K562 (cell line): ENCODE data around the gene ANKRD13D. TPM values are rescaled to one million over a fixed set of nuclear protein-coding genes. Genes with fewer than 3 reads are reported as not detected.

Experiments
- BCOR ChIP-seq: fragments of 450-650 bp; IDR thresholded peaks from 2 replicates; pipeline ENCODE4 v1.6.1; 2016
- CCNT2 ChIP-seq: IDR thresholded peaks from 2 replicates; pipeline ENCODE4 v1.6.1; 2011; ENCODE audit warnings: borderline replicate concordance, low read depth, mild to moderate bottlenecking, moderate library complexity, mixed read lengths, low read length; ENCODE audit not compliant: insufficient read length; ENCODE audit errors: extremely low read depth
- CHD4 ChIP-seq: fragments of 200-600 bp; sonication (generic); IDR thresholded peaks from 3 replicates; pipeline ENCODE4 v1.6.1; 2012; ENCODE audit warnings: low read depth, mild to moderate bottlenecking, mixed read lengths, low read length, inconsistent platforms; ENCODE audit not compliant: insufficient read depth, insufficient replicate concordance, poor library complexity, severe bottlenecking
- CREBBP ChIP-seq: IDR thresholded peaks from one replicate; pipeline ENCODE4 v1.6.1; 2012; ENCODE audit warnings: low read depth, mild to moderate bottlenecking, control low read depth, inconsistent platforms, low read length
- DDX20 ChIP-seq: fragments of 450-650 bp; IDR thresholded peaks from 2 replicates; pipeline ENCODE4 v1.6.1; 2016; ENCODE audit warnings: missing genetic modification characterization, low read depth, mild to moderate bottlenecking, missing compliant biosample characterization, moderate library complexity
- ELK1 ChIP-seq: sonication (generic); formaldehyde crosslinking; IDR thresholded peaks from 2 replicates; pipeline ENCODE4 v1.8.1; 2022; ENCODE audit warnings: missing genetic modification reagents
- ETV6 ChIP-seq, 3 experiments: fragments of 150-350 bp in 1 of 3; sonication (generic) in 1 of 3; formaldehyde crosslinking in 1 of 3; IDR thresholded peaks; 2 replicates each; pipeline versions ENCODE4 v1.6.1 to v1.8.0; 2014 to 2022; ENCODE audit warnings: borderline replicate concordance in 2 of 3, low read depth in 2 of 3, antibody characterized with exemption in 1 of 3, low read length in 1 of 3, mild to moderate bottlenecking in 1 of 3, missing genetic modification reagents in 1 of 3
- FOXJ2 ChIP-seq: fragments of 200-800 bp; sonication (Bioruptor generic); IDR thresholded peaks from 2 replicates; pipeline ENCODE4 v1.6.1; 2016; ENCODE audit warnings: missing genetic modification characterization, missing compliant biosample characterization
- FOXM1 ChIP-seq, 2 experiments: fragments of 450-650 bp in 1 of 2; sonication (generic) in 1 of 2; formaldehyde crosslinking in 1 of 2; IDR thresholded peaks; 2 replicates each; pipeline versions ENCODE4 v1.6.1 to v1.9.0; 2017 to 2022; ENCODE audit warnings: low read depth in 2 of 2, mild to moderate bottlenecking in 2 of 2, missing genetic modification reagents in 1 of 2, moderate library complexity in 1 of 2
- HMGN3 ChIP-seq: IDR thresholded peaks from 2 replicates; pipeline ENCODE4 v1.6.1; 2011; ENCODE audit warnings: borderline replicate concordance, low read depth, mild to moderate bottlenecking, mixed read lengths, low read length; ENCODE audit not compliant: insufficient read length; ENCODE audit errors: extremely low read depth
- IRF1 ChIP-seq: sonication (generic); formaldehyde crosslinking; IDR thresholded peaks from 2 replicates; pipeline ENCODE4 v1.8.0; 2022; ENCODE audit warnings: missing genetic modification reagents, mild to moderate bottlenecking, borderline replicate concordance
- JUND ChIP-seq, 2 experiments: IDR thresholded peaks; 2 replicates in 1 of 2; 3 replicates in 1 of 2; pipeline ENCODE4 v1.6.1; 2011; ENCODE audit warnings: borderline replicate concordance in 2 of 2, low read depth in 2 of 2, low read length in 2 of 2, improper control_type of control experiment in 1 of 2, missing biosample characterization in 1 of 2, missing genetic modification characterization in 1 of 2, missing genetic modification reagents in 1 of 2
- MEF2A ChIP-seq: IDR thresholded peaks from 2 replicates; pipeline ENCODE4 v1.6.1; 2011; ENCODE audit warnings: low read depth, mild to moderate bottlenecking, low read length, moderate library complexity; ENCODE audit not compliant: control insufficient read depth
- NFXL1 ChIP-seq: fragments of 450-650 bp; formaldehyde crosslinking; IDR thresholded peaks from 2 replicates; pipeline ENCODE4 v1.4.0; 2021; ENCODE audit warnings: mild to moderate bottlenecking
- RB1 ChIP-seq: fragments of 450-650 bp; IDR thresholded peaks from 2 replicates; pipeline ENCODE4 v1.6.1; 2017; ENCODE audit warnings: low read depth, mild to moderate bottlenecking
- SPI1 ChIP-seq: IDR thresholded peaks from 2 replicates; pipeline ENCODE4 v1.6.1; 2011; ENCODE audit warnings: low read depth, low read length, control low read depth, borderline replicate concordance
- TEAD2 ChIP-seq: fragments of 450-650 bp; IDR thresholded peaks from 2 replicates; pipeline ENCODE4 v1.6.1; 2016; ENCODE audit warnings: missing genetic modification characterization, control low read depth, missing compliant biosample characterization
- TSC22D4 ChIP-seq: fragments of 450-650 bp; IDR thresholded peaks from 2 replicates; pipeline ENCODE4 v1.6.1; 2016; ENCODE audit warnings: missing genetic modification characterization, missing biosample characterization, control low read depth
- ZBTB49 ChIP-seq: sonication (generic); formaldehyde crosslinking; IDR thresholded peaks from 2 replicates; pipeline ENCODE4 v1.8.0; 2022; ENCODE audit warnings: missing genetic modification reagents, mild to moderate bottlenecking, borderline replicate concordance
- ZNF57 ChIP-seq: fragments of 450-650 bp; formaldehyde crosslinking; IDR thresholded peaks from 2 replicates; pipeline ENCODE4 v1.4.0; 2020; ENCODE audit warnings: mild to moderate bottlenecking, moderate library complexity
- polyA plus RNA-seq, 8 experiments: library from polyadenylated mRNA; depleted of rRNA in 4 of 8; stranded (reverse) in 5 of 8; unstranded in 3 of 8; fragments of >200 nt; fragmentation: Nextera tagmentation in 2 of 8; fragmentation: Illumina TruSeq in 1 of 8; extraction: Ambion mirVana in 2 of 8; extraction: Trizol in 1 of 8; gene quantifications; 2 replicates each; pipeline versions ENCODE4 v1.2.1 to v1.2.3, GENCODE V29; 2011 to 2014; ENCODE audit warnings: inconsistent platforms in 1 of 8, missing spikeins in 1 of 8
- total RNA-seq, 7 experiments: library from RNA; depleted of rRNA in 6 of 7; stranded (reverse); fragments of >200 nt in 6 of 7; fragmentation: Illumina TruSeq in 2 of 7; extraction: Trizol in 2 of 7; gene quantifications; 2 replicates each; pipeline versions ENCODE4 v1.2.1 to v1.2.3, GENCODE V29; 2011 to 2021; ENCODE audit warnings: low replicate concordance in 1 of 7

ANKRD13D gene
- total and polyA plus RNA-seq, 9 of the 15 experiments (the other 6 are each of a cell fraction or from before 2014, with no cell fraction given) = 0.94 to 40.9 (median 22.4) TPM

- TF ChIP-seq ELK1 (CRISPR knock-in tag) = no peak
- no peak for TF ChIP-seq ZBTB49 (CRISPR knock-in tag)
- no peak for TF ChIP-seq SPI1
- TF ChIP-seq FOXJ2 (tag) = no peak
- no peak for TF ChIP-seq CCNT2
- no peak for TF ChIP-seq BCOR
- no peak for TF ChIP-seq CHD4
- TF ChIP-seq ETV6 (IDR thresholded peaks at IDR 0.05; ENCODE audit: borderline replicate concordance in 1 of 2, low read depth in 2 of 2, low read length in 1 of 2) = no peak
- no peak for TF ChIP-seq ETV6 (CRISPR knock-in tag; IDR thresholded peaks at IDR 0.05; ENCODE audit: borderline replicate concordance)
- TF ChIP-seq RB1 = no peak
- TF ChIP-seq FOXM1 (IDR thresholded peaks at IDR 0.05; ENCODE audit: low read depth) = no peak
- no peak for TF ChIP-seq FOXM1 (CRISPR knock-in tag; IDR thresholded peaks at IDR 0.05; ENCODE audit: low read depth)
- TF ChIP-seq DDX20 (tag) = no peak; the same call in 1 of the 2 replicates
- TF ChIP-seq TSC22D4 (tag) = no peak
- no peak for TF ChIP-seq IRF1 (CRISPR knock-in tag)
- TF ChIP-seq NFXL1 = no peak; the same call in 1 of the 2 replicates
- no peak for TF ChIP-seq TEAD2
- no peak for TF ChIP-seq ZNF57 (CRISPR knock-in tag)
- TF ChIP-seq MEF2A = no peak
- TF ChIP-seq JUND (IDR thresholded peaks at IDR 0.05; ENCODE audit: borderline replicate concordance, low read depth, low read length) = no peak
- no peak for TF ChIP-seq JUND (tag; IDR thresholded peaks at IDR 0.05; ENCODE audit: borderline replicate concordance, low read depth, low read length)
- no peak for TF ChIP-seq CREBBP
- no peak for TF ChIP-seq HMGN3
Observed at GRCh38 chr11:67288198-67288451, 978 bp upstream of the ANKRD13D start (continued).
